Body of pancreas (tissue), 4 donors: ENCODE measurements around the gene CMTM5.

Source experiments
- CTCF ChIP-seq, 7 experiments: fragments of 450-650 bp in 4 of 7; fragments of 200-600 bp in 3 of 7; sonication (generic) in 3 of 7; IDR thresholded peaks; one replicate each; pipeline ENCODE4 v1.5.1; 2016 to 2019; ENCODE audit warnings: antibody characterized with exemption in 7 of 7
- POLR2A ChIP-seq, 3 donors: fragments of 450-650 bp; IDR thresholded peaks; one replicate each; pipeline ENCODE4 v1.6.1; 2016; ENCODE audit warnings: antibody characterized with exemption in 3 of 3, mild to moderate bottlenecking in 2 of 3

DNA sequence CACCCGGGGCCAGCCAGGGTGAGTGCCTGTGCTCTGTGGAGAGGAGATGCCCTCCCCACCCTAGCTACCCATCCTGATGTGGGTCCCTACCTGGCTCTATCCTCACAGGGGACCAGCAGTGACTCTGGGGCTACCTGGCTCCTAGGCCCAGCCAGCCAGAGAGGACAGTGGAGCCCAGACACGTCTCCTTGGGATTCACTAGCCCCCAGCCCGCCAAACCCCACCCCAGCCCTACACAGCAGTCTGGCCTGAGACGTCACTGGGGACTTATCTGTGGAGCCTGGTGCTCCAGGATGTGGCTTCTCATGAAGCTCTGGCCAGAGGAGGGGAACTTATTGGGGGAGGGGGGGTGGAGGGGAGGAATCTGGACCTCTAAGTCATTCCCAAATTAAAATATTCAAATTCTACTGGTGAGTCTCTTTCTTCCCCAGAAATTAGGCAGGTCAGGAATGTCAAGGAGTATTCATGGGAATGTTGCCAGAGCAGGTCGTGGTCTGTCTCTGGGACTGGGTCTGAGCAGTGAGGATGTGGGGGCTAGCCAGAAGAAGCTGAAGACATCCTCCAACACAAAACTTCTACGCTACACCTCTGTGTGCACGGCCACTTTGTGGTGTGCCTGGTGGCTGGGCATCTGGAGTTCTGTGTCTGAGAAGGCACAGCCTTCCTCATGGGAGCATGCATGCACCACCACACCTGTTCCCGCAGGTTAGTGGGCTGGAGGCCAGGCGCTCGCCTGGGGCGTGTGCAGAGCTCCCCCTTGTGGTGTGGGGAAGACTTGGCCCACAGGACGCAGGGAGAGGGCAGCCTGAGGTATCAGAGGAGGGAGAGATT is 2.7 kb downstream of the CMTM5 start:
- TF ChIP-seq CTCF (IDR thresholded peaks at IDR 0.05): peak; percentile 84 to 99 (median 97)
- TF ChIP-seq POLR2A (IDR thresholded peaks at IDR 0.05): no peak
